Suprapubic skin (tissue), 4 donors: ENCODE measurements around the gene FNBP1. TPM values are rescaled to one million over a fixed set of nuclear protein-coding genes. Genes with fewer than 3 reads are reported as not detected.

Experiments
- DNase-seq, 2 donors: peaks; one replicate each; pipeline ENCODE4 v3.0.0-alpha.2; 2019; ENCODE audit warnings: low spot score in 2 of 2
- H3K27ac ChIP-seq: fragments of 200-600 bp; sonication (generic); one replicate; pipeline ENCODE4 v1.5.1; 2019
- H3K27me3 ChIP-seq: fragments of 200-600 bp; sonication (generic); one replicate; pipeline ENCODE4 v1.5.1; 2019
- H3K36me3 ChIP-seq: fragments of 200-600 bp; sonication (generic); one replicate; pipeline ENCODE4 v1.5.1; 2019
- H3K4me1 ChIP-seq: fragments of 200-600 bp; sonication (generic); one replicate; pipeline ENCODE4 v1.5.1; 2019
- H3K4me3 ChIP-seq: fragments of 200-600 bp; sonication (generic); one replicate; pipeline ENCODE4 v1.5.1; 2019; ENCODE audit warnings: mild to moderate bottlenecking
- H3K9me3 ChIP-seq: fragments of 200-600 bp; sonication (generic); one replicate; pipeline ENCODE4 v1.5.1; 2019
- EP300 ChIP-seq: sonication (generic); formaldehyde crosslinking; IDR thresholded peaks from one replicate; pipeline ENCODE4 v1.6.1; 2017; ENCODE audit warnings: antibody characterized with exemption
- POLR2A ChIP-seq, 2 donors: fragments of 450-650 bp; IDR thresholded peaks; one replicate each; pipeline ENCODE4 v1.6.1; 2017; ENCODE audit warnings: antibody characterized with exemption in 2 of 2, mild to moderate bottlenecking in 2 of 2, moderate library complexity in 2 of 2
- POLR2AphosphoS5 ChIP-seq, 3 donors: sonication (generic); formaldehyde crosslinking; IDR thresholded peaks; one replicate each; pipeline ENCODE4 v1.6.1; 2017; ENCODE audit warnings: antibody characterized with exemption in 3 of 3
- WGBS: methylation state at CpG from one replicate; pipeline ENCODE4 v1.1.5; 2018; 5-methylcytosine and 5-hydroxymethylcytosine counted together
- total RNA-seq, 4 donors: library from RNA; depleted of rRNA; stranded (reverse); fragments of >200 nt; gene quantifications; one replicate each; pipeline ENCODE4 v1.1.0, GENCODE V29; 2016
- TF ChIP-seq, protein P1 (sequence below), 2 donors: fragments of 200-600 bp in 1 of 2; fragments of 450-650 bp in 1 of 2; sonication (generic) in 1 of 2; IDR thresholded peaks; one replicate each; pipeline ENCODE4 v1.5.1; 2016 to 2019; ENCODE audit warnings: antibody characterized with exemption in 2 of 2, mild to moderate bottlenecking in 1 of 2, moderate library complexity in 1 of 2

The FNBP1 gene
- 10 to 100 TPM; 23.7 to 50.5 (median 43.3) TPM for total RNA-seq

GRCh38 chr9:130042885-130043653, at the start of gene FNBP1:
TSS of gene FNBP1 (minus strand) at chr9:130043189. CDS start at chr9:130042975, 214 bp downstream.
- Histone ChIP-seq H3K4me1 (peaks cover 34% of the 10 kb centered on the region), H3K4me3 (peak within 1 kb of the TSS; percentile 89), H3K27ac (peak within 1 kb of the TSS; percentile 93), H3K27me3 (no peaks in the 10 kb centered on the region), H3K9me3 (no peaks in the 10 kb centered on the region), H3K36me3 (no peaks in the 10 kb centered on the region)
- TF ChIP-seq POLR2AphosphoS5 (IDR thresholded peaks at IDR 0.05) (peak in 2 of 3 donors; percentile 17 to 49), EP300 (no peak), POLR2A (IDR thresholded peaks at IDR 0.05) (peak in 1 of 2 donors; percentile 65)
- TF ChIP-seq, protein P1, sequence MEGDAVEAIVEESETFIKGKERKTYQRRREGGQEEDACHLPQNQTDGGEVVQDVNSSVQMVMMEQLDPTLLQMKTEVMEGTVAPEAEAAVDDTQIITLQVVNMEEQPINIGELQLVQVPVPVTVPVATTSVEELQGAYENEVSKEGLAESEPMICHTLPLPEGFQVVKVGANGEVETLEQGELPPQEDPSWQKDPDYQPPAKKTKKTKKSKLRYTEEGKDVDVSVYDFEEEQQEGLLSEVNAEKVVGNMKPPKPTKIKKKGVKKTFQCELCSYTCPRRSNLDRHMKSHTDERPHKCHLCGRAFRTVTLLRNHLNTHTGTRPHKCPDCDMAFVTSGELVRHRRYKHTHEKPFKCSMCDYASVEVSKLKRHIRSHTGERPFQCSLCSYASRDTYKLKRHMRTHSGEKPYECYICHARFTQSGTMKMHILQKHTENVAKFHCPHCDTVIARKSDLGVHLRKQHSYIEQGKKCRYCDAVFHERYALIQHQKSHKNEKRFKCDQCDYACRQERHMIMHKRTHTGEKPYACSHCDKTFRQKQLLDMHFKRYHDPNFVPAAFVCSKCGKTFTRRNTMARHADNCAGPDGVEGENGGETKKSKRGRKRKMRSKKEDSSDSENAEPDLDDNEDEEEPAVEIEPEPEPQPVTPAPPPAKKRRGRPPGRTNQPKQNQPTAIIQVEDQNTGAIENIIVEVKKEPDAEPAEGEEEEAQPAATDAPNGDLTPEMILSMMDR (IDR thresholded peaks at IDR 0.05): no peak
- 0% methylated on average over 9 of the region's 92 CpGs for WGBS
- peak; percentile 76 to 89 for DNase-seq

GRCh38 chr9:130090915-130091314, 47.9 kb upstream of the FNBP1 start:
- Histone ChIP-seq H3K36me3 (peaks cover 84% of the 10 kb centered on the region), H3K4me1 (no peaks in the 10 kb centered on the region), H3K27me3 (no peaks in the 10 kb centered on the region), H3K4me3 (no peak overlapping the region), H3K27ac (no peak overlapping the region), H3K9me3 (no peaks in the 10 kb centered on the region)
- DNase-seq: no peak
- no peak for TF ChIP-seq POLR2A (IDR thresholded peaks at IDR 0.05)
- TF ChIP-seq, protein P1 (IDR thresholded peaks at IDR 0.05): no peak
- no peak for TF ChIP-seq EP300
- TF ChIP-seq POLR2AphosphoS5 (IDR thresholded peaks at IDR 0.05): no peak
- 81% methylated on average over 3 of the region's 3 CpGs for WGBS

DNA sequence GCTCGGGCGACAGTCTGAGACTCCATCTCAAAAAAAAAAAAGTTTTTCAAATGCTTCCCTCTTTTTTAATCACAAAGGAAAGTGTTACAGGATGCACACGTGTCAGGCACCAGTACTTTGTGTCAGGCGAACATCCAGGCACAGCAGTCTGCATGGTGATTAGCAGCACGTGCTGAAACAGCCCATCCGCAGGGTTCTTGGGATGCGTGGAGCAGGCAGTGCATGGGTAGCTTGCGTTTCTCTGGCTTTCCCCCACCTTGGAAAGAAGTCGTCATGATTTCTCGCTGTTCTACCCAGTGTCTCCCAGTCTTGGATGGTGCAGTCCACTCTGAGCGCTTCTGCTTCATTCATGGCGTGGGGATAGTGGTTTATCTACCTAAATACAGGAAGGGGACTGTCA, 46.2 kb upstream of the FNBP1 start:
- Histone ChIP-seq H3K27me3 (no peaks in the 10 kb centered on the region), H3K4me1 (no peaks in the 10 kb centered on the region), H3K4me3 (no peak overlapping the region), H3K36me3 (peaks cover 75% of the 10 kb centered on the region), H3K27ac (no peak overlapping the region), H3K9me3 (no peaks in the 10 kb centered on the region)
- DNase-seq: no peak
- WGBS: 93% methylated on average over 12 of the region's 12 CpGs
- no peak for TF ChIP-seq EP300
- TF ChIP-seq, protein P1 (IDR thresholded peaks at IDR 0.05): no peak
- no peak for TF ChIP-seq POLR2A (IDR thresholded peaks at IDR 0.05)
- TF ChIP-seq POLR2AphosphoS5 (IDR thresholded peaks at IDR 0.05): no peak

DNA sequence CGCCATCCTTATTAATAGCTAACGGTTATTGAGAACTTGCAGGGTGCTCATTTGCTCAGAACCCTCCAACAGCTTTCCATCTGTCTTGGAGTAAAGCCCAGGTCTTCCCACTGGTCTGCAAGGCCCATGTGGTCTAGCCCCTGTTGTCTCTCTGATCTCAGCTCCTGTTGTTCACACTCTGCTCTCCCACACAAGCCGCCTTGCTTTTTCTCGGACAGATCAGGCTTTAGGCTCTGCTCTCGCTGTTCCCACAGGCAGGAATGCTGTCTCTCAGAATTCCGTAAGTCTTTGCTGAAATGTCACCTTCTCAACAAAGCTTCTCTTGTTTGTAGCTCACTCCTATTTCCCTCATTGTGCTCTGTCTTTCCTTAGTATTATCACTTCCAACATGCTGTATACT, 45.1 kb upstream of the FNBP1 start:
- no peaks in the 10 kb centered on the region for H3K9me3 ChIP-seq
- no peaks in the 10 kb centered on the region for H3K4me1 ChIP-seq
- no peak for TF ChIP-seq POLR2AphosphoS5 (IDR thresholded peaks at IDR 0.05)
- TF ChIP-seq EP300: no peak
- TF ChIP-seq, protein P1 (IDR thresholded peaks at IDR 0.05): no peak
- TF ChIP-seq POLR2A (IDR thresholded peaks at IDR 0.05): no peak
- H3K36me3 ChIP-seq: peaks cover 75% of the 10 kb centered on the region
- DNase-seq: no peak
- H3K27ac ChIP-seq: no peak overlapping the region
- H3K4me3 ChIP-seq: no peak overlapping the region
- WGBS: 81% methylated on average over 6 of the region's 6 CpGs
- H3K27me3 ChIP-seq: no peaks in the 10 kb centered on the region

DNA sequence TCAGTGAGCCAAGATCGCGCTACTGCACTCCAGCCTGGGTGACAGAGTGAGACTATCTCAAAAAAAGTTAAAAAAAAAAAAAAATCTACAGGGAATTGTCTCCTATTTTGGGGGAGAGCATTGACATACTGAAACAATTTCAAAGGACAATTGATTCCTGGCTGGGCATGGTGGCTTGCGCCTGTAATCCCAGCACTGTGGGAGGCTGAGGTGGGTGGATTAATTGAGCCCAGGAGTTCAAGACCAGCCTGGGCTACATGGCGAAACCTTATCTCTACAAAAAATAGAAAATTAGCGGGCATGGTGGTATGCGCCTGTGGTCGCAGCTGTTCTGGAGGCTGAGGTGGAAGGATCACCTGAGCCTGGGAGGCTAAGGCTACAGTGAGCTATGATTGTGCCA, 41.3 kb upstream of the FNBP1 start:
- Histone ChIP-seq H3K27ac (no peak overlapping the region), H3K4me1 (no peaks in the 10 kb centered on the region), H3K27me3 (no peaks in the 10 kb centered on the region), H3K36me3 (peaks cover 74% of the 10 kb centered on the region), H3K9me3 (no peaks in the 10 kb centered on the region), H3K4me3 (no peak overlapping the region)
- WGBS: over 99% methylated on average over 7 of the region's 7 CpGs
- TF ChIP-seq POLR2AphosphoS5 (IDR thresholded peaks at IDR 0.05) (no peak), EP300 (no peak), POLR2A (IDR thresholded peaks at IDR 0.05) (no peak)
- TF ChIP-seq, protein P1 (IDR thresholded peaks at IDR 0.05): no peak
- no peak for DNase-seq
